COLO668 (cell line): ENCODE measurements around the gene OR2H1.

Experiments used
- DNase-seq: peaks from one replicate; lab custom pipeline; 2025; ENCODE audit not compliant: unreplicated experiment; lab: John Stamatoyannopoulos, UW

The OR2H1 gene

DNA sequence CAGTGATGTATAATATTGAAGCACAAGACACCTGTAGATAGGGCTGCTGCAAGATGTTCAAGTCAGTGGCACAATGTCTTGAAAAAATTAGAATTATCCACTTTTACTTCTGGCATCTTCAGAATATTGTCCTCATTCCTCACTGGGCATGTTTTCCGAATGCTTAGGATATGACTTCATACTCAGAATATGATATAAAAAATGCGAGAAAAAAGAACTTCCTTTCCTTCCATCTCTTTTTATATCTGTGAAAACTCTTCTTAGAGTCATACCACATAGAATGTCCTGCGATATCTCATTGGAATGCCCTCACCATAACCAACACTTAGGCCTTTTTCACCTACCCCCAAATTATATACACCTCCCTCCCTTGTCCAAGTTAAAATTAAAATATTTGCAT lies 26.2 kb downstream of the OR2H1 start:
- no peak for DNase-seq

GRCh38 chr6:29483735-29484134 lies 26.8 kb downstream of the OR2H1 start:
- DNase-seq: no peak

GRCh38 chr6:29486577-29486976 lies 29.6 kb downstream of the OR2H1 start:
- DNase-seq: no peak

GRCh38 chr6:29487131-29487530 lies 30.2 kb downstream of the OR2H1 start:
- DNase-seq: no peak

DNA sequence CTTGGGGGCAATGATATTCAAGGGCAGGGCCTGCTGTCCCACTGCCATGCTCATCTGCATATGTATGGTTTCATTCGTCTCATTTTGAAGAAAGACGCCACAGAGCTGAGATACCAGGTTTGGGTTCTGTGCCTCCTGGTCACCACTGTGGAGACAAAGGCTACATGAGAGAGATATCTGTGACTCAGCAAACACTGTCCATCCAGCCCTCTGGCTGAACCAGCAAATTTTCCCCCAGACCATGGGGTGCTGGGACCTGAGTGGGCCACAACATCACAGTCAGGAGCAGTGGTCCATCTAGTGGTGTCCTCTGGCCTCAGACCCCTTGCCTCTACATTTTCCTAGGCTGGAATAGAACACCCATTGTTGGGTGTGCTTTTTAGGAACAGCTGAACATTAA lies 30.7 kb downstream of the OR2H1 start, which contains the start of gene MAS1L:
MAS1L (minus strand) TSS at position 297 of the 400 bp plus-strand sequence; CDS start at position 243, 54 bp downstream.
- no peak for DNase-seq

- no peak for DNase-seq
Observed at GRCh38 chr6:29488874-29489273, 31.9 kb downstream of the OR2H1 start.

DNA sequence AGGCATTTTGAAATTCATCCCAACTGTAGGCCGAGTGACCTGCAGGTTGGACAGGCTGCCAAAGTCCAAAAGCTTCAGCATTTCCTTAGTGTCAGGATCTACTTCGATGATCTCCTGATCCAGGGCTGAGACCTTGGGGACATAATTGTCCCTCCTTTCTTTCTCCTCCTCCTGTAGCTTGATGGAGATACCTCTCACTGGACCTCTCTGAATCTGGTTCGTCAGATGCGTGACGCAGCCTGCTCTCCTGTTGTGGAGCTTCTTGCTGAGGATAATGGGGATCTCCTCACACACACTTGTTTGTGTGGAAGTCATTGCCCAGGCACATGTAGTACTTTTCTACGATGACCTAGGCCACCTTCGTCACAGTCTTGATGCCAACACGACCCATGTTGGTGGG lies 32.3 kb downstream of the OR2H1 start:
- DNase-seq: no peak

GRCh38 chr6:29490055-29490454 lies 33.1 kb downstream of the OR2H1 start:
- no peak for DNase-seq

- DNase-seq: no peak
Observed at GRCh38 chr6:29490552-29490951, 33.6 kb downstream of the OR2H1 start.

DNA sequence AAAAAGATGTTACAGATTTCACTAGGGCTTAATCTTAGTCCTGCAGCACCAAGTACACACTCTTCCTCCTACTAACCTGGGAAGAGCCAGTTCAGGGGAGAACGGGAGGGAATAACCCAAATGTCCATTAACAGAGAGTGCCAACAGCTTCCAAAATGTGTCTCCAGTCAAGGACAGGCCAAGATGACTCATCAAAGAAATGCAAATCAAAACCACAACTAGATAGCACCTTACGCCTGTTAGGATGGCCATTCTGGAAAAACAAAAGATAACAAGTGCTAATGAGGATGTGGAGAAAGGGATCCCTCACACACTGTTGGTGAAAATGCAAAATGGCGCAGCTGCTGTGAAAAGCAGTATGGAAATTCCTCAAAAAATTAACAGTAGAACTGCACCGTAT lies 34.6 kb downstream of the OR2H1 start:
- DNase-seq: no peak

GRCh38 chr6:29493261-29493660 lies 36.3 kb downstream of the OR2H1 start:
- no peak for DNase-seq

DNA sequence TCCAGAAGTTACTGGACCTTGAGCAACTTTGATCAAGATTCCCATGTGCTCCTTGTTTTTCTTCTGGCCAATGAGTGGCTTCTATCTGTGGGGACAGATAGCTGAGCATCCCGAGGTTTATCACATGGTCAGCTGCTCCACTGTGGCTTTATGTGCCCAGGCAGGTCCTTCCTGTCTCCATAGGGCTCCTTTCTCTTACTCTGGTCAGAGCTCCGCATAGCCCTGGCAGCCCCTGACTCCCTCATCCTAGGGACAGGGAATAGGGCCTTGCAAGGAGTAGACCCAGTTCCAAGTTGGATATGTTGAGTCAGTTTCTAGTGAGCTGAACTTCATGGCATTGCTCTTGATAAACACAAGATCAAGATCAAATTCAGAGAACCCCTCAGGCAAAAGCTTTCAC lies 37.2 kb downstream of the OR2H1 start:
- DNase-seq: no peak

- DNase-seq: no peak
Observed at GRCh38 chr6:29495571-29495970, 38.6 kb downstream of the OR2H1 start.

DNA sequence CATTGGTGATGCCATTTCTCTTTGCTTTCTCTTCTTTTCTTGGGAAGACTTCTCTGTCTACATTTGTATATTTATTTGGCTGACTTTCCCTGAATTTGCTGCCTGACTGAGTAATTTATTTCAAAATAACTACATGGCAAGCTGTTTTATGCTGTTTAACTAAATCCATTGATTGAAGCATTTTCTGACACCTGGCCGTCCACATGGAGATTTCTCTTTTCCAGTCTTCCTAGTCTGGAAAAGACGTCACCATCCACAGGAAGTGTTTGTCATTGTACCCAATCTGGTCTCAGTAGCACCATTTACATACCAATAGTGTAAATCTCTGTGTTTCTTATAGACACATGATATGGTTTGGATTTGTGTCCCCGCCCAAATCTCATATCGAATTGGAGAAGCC lies 40.0 kb downstream of the OR2H1 start:
- no peak for DNase-seq

DNA sequence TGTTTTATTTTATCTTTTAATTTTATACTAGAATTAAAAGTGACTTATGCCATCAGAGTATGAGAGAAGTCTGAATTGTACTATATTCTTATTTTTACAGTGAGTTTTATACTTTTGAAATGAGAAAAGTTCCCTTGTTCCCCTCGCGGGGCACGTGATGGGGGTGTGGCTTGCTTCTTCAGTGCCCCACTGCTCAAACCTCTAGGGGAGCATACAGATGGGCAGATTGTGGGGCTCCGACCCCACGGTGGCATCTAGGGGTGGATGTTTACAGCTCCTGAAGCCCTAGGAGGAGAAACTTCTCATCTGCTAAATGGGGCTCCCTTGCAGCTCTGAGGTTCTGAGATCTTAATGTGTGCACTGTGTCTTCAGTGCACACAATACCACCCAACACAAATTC lies 42.7 kb downstream of the OR2H1 start:
- DNase-seq: no peak

DNA sequence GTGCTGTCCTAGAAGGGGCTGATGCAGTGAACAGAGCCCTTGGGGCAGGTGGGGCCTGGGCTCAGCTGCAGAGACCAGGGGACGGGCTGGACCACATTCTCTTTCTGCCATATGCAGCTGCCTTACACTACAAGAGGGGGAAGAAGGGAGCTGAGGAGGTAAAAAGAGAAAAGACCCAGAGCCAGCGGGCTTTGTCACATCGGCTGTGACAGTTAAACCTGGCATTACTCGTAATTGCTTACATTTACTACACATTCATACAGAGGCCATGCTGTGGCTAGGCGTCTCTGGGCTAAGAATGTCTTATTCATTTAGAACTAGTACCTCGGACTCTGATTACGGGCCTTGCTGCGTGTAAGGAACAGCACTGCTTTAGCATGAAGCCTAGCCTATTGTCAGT lies 43.6 kb downstream of the OR2H1 start:
- no peak for DNase-seq

DNA sequence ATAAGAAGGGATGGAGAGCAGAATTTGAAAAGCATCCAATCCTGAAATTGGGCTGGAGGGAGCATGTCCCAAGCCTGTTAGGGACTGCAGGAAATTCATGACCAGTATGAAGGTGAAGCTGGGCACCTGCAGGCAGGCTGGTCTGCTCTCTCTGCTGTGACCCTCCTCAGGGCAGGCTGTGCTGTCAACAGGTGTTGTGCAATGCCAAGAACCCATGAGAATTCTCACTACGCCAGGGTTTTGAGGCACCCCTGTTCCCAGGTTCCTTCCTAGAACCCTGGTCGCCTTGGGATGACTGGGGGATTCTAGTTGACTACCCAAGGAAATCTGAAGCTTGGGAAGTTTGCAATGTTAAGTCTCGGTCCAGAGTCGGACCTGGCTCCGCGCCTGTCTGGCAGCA lies 44.2 kb downstream of the OR2H1 start:
- no peak for DNase-seq

- no peak for DNase-seq
Observed at GRCh38 chr6:29502181-29502580, 45.2 kb downstream of the OR2H1 start.

GRCh38 chr6:29502597-29502996 lies 45.6 kb downstream of the OR2H1 start:
- DNase-seq: no peak

DNA sequence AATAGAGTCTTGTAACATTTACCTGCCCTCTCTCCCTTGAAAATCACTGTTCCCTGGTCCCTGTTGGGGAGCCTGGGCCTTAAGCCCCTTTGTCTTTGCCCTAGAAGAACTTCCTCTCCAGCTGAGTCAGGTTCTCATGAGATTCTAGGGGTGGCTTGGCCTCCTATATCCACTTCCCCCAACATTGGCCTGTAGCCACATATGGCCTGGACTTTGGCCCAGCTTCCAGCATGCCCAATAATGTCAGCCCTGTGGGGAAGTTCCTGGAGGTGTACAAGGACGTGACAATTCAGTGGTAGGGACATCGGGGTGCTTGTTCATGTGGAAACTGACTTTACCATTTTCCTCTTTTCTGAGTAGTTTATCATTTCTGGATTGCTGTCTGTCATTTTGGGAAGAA lies 48.0 kb downstream of the OR2H1 start:
- no peak for DNase-seq

GRCh38 chr6:29505808-29506207 lies 48.9 kb downstream of the OR2H1 start:
- DNase-seq: no peak

GRCh38 chr6:29506446-29507067 lies 49.6 kb downstream of the OR2H1 start:
- no peak for DNase-seq

GRCh38 chr6:29507319-29507718 lies 50.4 kb downstream of the OR2H1 start:
- no peak for DNase-seq
